H1 (cell line): ENCODE results near the gene TBC1D22A. TPM values are rescaled to one million over a fixed set of nuclear protein-coding genes. Genes with fewer than 3 reads are reported as not detected.

Experiments
- JUN ChIP-seq: IDR thresholded peaks from 2 replicates; pipeline ENCODE4 v1.6.1; 2011; ENCODE audit warnings: low read depth, mild to moderate bottlenecking, improper control_type of control experiment, low read length
- SIN3A ChIP-seq, 2 experiments: IDR thresholded peaks in 1 of 2; conservative IDR thresholded peaks in 1 of 2; 2 replicates each; pipeline ENCODE4 v1.6.1; 2011 to 2012; ENCODE audit warnings: low read length in 2 of 2, improper control_type of control experiment in 1 of 2, low read depth in 1 of 2, mild to moderate bottlenecking in 1 of 2
- SIRT6 ChIP-seq: IDR thresholded peaks from one replicate; pipeline ENCODE4 v1.7.1; 2012; ENCODE audit warnings: low read length, inconsistent platforms
- YY1 ChIP-seq: IDR thresholded peaks from 2 replicates; pipeline ENCODE4 v1.6.1; 2011; ENCODE audit warnings: low read depth, mild to moderate bottlenecking, low read length
- polyA plus RNA-seq, 7 experiments: library from polyadenylated mRNA; depleted of rRNA in 3 of 7; stranded (reverse) in 5 of 7; unstranded in 2 of 7; fragments of >200 nt in 5 of 7; fragments of 200-250 nt in 2 of 7; gene quantifications; 1 replicate in 5 of 7; 2 replicates in 1 of 7; 4 replicates in 1 of 7; pipeline versions ENCODE4 v1.2.1 to v1.2.3, GENCODE V29; 2011 to 2013; ENCODE audit warnings: missing spikeins in 2 of 7, mixed read lengths in 2 of 7
- total RNA-seq: library from RNA; stranded (reverse); fragmentation: NEBNext Ultra II Directional; extraction: Animal tissue kit (Norgen Biotek cat#: 25700); gene quantifications from 2 replicates; pipeline ENCODE4 v1.2.1, GENCODE V29; 2021
- TF ChIP-seq, protein P1 (sequence below): IDR thresholded peaks from 2 replicates; pipeline ENCODE4 v1.6.1; 2012; ENCODE audit warnings: low read length, inconsistent platforms

Gene TBC1D22A
- total and polyA plus RNA-seq, 2 of the 8 experiments (the other 6 are each of a cell fraction or from before 2014, with no cell fraction given) = 11.9 to 18.4 TPM

DNA sequence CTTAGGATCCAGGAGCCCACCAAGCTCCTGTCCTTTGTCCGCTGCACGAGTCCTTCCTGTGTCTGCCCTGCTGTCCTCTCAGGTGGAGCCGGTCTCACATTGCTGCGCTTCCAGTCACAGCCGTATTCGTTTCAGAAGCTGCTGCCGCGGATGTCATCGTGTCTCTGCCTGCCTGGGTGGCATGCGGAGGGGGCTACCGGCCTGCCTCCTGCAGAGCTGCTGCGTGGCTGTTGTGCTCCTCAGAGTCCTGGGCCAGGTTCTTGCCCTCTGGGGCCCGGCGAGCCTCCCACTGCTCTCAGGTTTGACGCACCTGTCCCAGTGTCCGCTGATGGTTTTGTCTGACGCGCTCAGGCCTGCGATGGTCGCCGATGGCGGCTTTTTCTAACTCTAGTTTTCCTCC, 254.2 kb downstream of the TBC1D22A start (continued):
- TF ChIP-seq, protein P1, sequence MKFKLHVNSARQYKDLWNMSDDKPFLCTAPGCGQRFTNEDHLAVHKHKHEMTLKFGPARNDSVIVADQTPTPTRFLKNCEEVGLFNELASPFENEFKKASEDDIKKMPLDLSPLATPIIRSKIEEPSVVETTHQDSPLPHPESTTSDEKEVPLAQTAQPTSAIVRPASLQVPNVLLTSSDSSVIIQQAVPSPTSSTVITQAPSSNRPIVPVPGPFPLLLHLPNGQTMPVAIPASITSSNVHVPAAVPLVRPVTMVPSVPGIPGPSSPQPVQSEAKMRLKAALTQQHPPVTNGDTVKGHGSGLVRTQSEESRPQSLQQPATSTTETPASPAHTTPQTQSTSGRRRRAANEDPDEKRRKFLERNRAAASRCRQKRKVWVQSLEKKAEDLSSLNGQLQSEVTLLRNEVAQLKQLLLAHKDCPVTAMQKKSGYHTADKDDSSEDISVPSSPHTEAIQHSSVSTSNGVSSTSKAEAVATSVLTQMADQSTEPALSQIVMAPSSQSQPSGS = no peak
- TF ChIP-seq YY1 (no peak), SIRT6 (no peak), JUN (no peak), SIN3A (conservative IDR thresholded peaks at IDR 0.05 in 1 of 2, IDR thresholded peaks at IDR 0.05 in 1 of 2; ENCODE audit: low read depth in 1 of 2, low read length in 2 of 2) (no peak)
- TF ChIP-seq, all 59 proteins: peak for 0
